ENCODE measurements around the gene APC2.

The APC2 gene

DNA sequence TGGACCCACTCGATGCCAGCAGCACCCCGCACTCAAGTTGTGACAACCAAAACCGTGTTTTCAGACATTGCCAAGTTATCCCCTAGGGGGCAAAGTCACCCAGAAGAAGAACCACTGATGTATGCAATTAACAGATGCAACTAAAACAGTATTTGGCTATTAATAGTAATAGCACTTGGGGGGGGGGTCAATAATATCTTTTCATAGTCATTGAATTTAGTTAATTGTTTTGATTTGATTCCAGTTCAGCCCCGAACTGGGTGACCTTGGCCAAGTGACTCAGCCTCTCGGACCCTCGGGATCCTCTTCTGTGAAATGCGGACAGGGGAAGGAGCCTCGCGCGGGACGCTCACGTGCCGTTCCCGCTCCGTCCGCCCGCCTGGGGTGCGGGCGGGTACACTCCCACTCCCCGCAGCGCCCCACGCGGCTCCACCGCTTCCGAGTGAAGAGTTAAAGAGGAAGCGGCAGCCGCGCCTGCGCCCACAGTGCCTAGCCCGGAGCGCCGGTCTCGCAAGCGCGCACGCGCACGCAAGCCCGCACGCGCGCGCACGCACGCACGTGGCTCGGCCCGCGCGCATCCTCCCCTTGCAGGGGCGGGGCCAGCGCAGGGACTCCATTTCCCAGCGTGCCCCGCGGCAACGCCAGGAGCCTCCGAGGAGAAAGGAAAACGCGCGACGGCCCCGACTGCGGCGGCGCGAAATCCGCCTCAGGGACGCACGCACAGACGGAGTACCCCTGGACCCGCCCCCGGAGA is 43.0 kb upstream of the APC2 start:
- peak; percentile 96 for DNase-seq (ENCODE audit: extremely low read depth, low read depth)
- TF ChIP-seq, protein P1, sequence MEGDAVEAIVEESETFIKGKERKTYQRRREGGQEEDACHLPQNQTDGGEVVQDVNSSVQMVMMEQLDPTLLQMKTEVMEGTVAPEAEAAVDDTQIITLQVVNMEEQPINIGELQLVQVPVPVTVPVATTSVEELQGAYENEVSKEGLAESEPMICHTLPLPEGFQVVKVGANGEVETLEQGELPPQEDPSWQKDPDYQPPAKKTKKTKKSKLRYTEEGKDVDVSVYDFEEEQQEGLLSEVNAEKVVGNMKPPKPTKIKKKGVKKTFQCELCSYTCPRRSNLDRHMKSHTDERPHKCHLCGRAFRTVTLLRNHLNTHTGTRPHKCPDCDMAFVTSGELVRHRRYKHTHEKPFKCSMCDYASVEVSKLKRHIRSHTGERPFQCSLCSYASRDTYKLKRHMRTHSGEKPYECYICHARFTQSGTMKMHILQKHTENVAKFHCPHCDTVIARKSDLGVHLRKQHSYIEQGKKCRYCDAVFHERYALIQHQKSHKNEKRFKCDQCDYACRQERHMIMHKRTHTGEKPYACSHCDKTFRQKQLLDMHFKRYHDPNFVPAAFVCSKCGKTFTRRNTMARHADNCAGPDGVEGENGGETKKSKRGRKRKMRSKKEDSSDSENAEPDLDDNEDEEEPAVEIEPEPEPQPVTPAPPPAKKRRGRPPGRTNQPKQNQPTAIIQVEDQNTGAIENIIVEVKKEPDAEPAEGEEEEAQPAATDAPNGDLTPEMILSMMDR (IDR thresholded peaks at IDR 0.05; ENCODE audit: low read depth, low read length) = peak; percentile 29

DNA sequence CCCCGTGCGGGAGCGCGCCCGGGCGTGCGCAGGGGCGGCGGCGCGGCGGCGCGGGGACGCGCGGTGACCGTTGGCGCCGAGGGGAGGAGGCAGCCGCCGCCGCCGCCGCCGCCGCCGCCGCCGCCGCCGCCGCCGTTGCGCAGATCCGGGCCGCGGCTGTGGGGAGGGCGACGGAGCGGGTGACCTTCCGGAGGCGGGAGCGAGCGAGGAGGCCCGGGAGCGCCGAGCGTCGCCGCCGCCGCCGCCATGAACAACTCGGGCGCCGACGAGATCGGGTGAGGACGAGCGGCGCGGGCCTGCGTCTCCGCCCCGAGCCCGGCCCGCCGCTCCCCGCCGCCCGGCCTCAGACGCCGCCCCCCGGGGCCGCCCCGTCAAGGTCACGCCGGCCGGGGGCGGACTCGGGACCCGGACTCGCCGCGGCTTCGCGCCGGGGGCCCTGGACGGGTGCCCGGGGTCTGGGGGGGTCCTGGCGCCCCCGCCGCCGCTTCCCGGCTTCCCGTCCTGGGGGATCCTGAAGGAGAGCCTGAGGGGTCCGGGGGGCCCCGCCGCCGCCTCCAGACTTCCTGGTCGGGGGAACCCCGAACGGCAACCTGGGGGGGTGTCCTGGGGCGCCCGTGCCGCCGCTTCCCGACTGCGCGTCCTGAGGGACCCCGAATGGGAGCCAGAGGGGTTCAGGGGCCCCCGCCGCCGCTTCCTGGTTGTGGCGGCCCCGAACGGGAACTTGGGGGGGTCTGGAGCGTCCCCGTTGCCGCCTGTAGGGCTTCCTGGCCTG is 42.2 kb upstream of the APC2 start, which contains the start of gene DAZAP1:
TSS of gene DAZAP1 (plus strand) at position 59 of the 772 bp plus-strand sequence. CDS start at position 247, 188 bp downstream.
- TF ChIP-seq, protein P1 (IDR thresholded peaks at IDR 0.05; ENCODE audit: low read depth, low read length) = no peak
- DNase-seq (ENCODE audit: extremely low read depth, low read depth) = no peak

DNA sequence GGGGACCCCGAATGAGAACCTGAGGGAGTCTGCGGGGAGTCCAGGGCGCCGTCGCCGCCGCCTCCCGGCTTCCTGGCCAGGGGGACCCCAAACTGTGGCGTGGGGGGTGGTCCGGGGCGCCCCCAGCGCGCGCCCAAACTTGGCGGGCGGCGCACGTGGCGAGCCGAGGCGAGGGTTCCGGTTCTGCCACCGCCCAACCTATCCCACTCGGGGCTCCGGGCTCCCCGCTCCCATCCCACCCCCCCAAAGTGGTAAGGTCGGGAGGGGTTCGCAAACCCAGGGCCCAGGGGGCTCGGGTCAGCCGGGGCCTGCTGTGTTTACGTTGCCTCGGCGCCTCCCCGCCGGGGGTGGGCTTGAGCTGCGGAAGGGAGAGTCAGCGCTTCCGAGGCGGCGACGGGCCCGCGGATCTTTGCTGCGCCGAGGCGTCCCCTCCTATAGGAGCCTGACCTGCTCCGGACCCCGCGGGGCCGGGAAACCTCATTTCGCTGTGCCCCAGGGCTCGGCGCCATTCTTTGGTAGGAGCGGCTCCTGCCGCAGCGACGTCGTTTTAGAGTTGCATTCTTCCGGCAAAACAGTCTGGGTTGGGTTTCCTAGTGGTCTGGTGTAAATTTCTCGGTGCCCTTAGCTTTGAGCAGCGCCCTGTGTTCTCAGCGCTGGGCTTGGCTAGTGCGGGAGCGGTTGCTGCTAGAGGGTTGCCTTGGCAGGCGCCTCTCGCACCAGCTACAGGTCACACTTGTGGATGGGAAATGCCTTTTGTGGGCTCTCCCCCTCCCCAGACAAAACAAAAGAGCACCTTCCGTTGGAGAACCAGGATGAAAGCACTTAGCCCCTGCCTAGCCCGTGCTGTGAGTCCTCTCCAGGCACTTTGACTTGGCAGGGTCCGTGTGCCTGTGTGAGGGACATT is 41.4 kb upstream of the APC2 start:
- DNase-seq (ENCODE audit: extremely low read depth, low read depth) = no peak
- TF ChIP-seq, protein P1 (IDR thresholded peaks at IDR 0.05; ENCODE audit: low read depth, low read length) = no peak; the same call in 1 of the 2 replicates

DNA sequence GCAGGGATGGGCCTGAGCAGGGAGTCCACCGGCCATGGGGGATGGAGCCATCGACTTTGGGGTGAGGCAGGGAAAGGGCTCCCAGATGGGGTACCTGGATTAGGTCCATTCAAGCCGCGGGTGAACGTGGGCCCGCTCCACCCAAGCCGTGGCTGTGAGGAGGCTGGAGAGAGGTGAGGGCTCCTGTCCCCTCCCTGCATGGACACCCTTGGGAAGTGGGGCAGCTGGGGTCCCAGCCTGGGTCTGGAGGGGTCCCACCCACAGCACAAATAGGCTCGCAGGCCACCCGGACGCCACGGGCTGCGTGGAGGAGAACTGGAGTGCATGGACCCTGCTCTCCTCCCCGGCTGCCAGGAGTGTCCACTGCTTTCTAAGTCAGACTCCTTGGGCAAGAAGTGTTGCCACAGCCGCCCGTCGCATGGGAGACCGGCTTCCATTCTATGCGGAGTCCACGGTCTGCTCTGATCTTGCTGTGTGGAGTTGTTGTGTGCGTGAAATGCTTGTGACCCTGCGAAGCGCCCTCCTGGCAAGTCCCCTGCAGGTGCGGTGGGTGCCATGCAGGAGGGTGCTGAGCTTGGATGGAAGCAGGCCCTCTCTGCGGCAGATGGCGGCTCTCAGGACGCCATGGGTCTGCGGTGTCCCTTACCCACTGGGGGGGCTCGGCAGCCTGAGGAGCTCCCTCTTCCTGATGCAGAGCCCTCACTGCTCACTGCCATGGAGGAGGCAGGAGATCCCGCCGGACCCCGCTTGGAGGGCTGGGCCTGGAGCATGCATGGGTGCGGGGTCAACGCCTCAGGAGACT is 40.5 kb upstream of the APC2 start:
- no peak for DNase-seq (ENCODE audit: extremely low read depth, low read depth)
- TF ChIP-seq, protein P1 (IDR thresholded peaks at IDR 0.05; ENCODE audit: low read depth, low read length) = no peak

DNA sequence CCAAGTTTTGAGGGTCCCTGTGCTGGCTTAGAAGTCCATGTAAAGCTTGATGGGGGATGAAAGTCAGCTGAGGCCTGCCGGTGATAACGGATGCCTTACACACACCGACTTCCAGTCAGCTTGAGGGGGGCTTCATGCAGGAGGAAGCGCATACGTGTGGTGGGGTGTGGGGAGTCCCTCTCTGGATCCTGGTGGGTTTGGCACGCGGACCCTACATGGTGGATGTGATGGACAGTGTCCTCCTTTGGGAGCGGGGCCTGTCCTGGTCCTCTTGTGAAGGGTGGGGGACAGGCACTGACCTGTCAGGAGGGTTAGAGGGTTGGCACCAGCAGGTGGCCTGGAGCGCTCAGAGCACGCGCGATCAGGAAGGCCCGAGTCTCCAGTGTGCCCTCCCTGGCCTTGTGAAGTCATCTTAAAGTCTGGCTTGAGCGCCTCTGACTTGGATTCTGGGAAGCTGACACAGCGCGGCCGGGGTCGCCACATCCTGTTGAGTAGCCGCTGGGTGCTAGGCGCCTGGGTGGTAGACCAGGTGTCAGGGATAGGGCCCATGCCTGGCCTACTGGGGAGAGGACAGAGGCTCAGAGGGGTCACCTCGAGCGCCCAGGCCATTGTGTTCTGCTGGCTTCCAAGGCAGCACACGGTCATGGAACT is 39.7 kb upstream of the APC2 start:
- TF ChIP-seq, protein P1 (IDR thresholded peaks at IDR 0.05; ENCODE audit: low read depth, low read length) = no peak
- no peak for DNase-seq (ENCODE audit: extremely low read depth, low read depth)

DNA sequence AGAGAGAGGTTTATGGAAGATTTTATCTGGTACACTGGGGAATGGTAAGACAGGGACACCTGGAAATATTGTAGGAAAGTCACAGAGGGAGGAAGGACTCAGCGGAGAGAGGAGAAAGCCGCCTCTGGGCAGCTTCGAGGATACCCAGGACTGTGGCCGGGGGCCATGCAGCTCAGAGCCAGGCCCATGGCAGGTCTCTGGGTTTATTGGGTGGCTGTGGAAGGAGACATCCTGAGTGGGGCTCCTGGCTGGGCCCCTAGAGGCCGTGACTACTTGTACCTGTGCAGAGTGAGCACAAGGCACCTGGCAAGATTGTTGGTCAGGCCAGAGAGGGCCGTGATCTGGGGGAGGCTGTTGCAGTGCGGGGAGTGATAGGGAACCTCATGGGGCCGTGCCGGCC is 39.1 kb upstream of the APC2 start:
- TF ChIP-seq, protein P1 (IDR thresholded peaks at IDR 0.05; ENCODE audit: low read depth, low read length) = no peak
- no peak for DNase-seq (ENCODE audit: extremely low read depth, low read depth)

Data from AG09319 (cell line).